CD14-positive monocyte (primary cell): ENCODE measurements around the gene ADD2. TPM values are rescaled to one million over a fixed set of nuclear protein-coding genes. Genes with fewer than 3 reads are reported as not detected.

Experiments
- DNase-seq, 3 donors: peaks; one replicate each; pipeline ENCODE4 v3.0.0-alpha.2; 2011 to 2022
- H2AFZ ChIP-seq: 2 replicates; pipeline ENCODE4 v1.6.0; 2012; ENCODE audit warnings: mild to moderate bottlenecking, low read depth, low read length, inconsistent platforms; ENCODE audit not compliant: insufficient read depth, poor library complexity, severe bottlenecking
- H3K27ac ChIP-seq, 2 donors: 1 replicate in 1 of 2; 2 replicates in 1 of 2; pipeline ENCODE4 v1.5.1; 2012 to 2013; ENCODE audit warnings: low read length in 2 of 2, control low read depth in 1 of 2, inconsistent platforms in 1 of 2, low read depth in 1 of 2, mild to moderate bottlenecking in 1 of 2
- H3K27me3 ChIP-seq, 2 donors: one replicate each; pipeline versions ENCODE4 v1.6.0 to v1.6.1; 2011 to 2013; ENCODE audit warnings: low read length in 2 of 2; ENCODE audit not compliant: control insufficient read depth in 2 of 2, insufficient read depth in 2 of 2
- H3K36me3 ChIP-seq, 2 donors: replicated peaks in 1 of 2; 1 replicate in 1 of 2; 2 replicates in 1 of 2; pipeline versions ENCODE4 v1.5.1 to v1.6.1; 2012 to 2013; ENCODE audit warnings: low read length in 2 of 2, control low read depth in 1 of 2, inconsistent platforms in 1 of 2, mild to moderate bottlenecking in 1 of 2; ENCODE audit not compliant: insufficient read depth in 2 of 2, control insufficient read depth in 1 of 2
- H3K4me1 ChIP-seq, 2 donors: 1 replicate in 1 of 2; 2 replicates in 1 of 2; pipeline versions ENCODE4 v1.5.1 to v1.6.1; 2012 to 2013; ENCODE audit warnings: low read length in 2 of 2, control low read depth in 1 of 2, inconsistent platforms in 1 of 2, mild to moderate bottlenecking in 1 of 2, moderate library complexity in 1 of 2; ENCODE audit not compliant: insufficient read depth in 2 of 2, control insufficient read depth in 1 of 2
- H3K4me2 ChIP-seq: replicated peaks from 2 replicates; pipeline ENCODE3; 2012; ENCODE audit warnings: low read length, moderate library complexity, mild to moderate bottlenecking; ENCODE audit not compliant: poor library complexity, severe bottlenecking; ENCODE audit errors: extremely low read depth
- H3K4me3 ChIP-seq, 3 experiments: fragments of 200-600 bp in 1 of 3; sonication (generic) in 1 of 3; replicated peaks in 1 of 3; 1 replicate in 2 of 3; 2 replicates in 1 of 3; pipeline ENCODE4 v1.5.1; 2011 to 2013; ENCODE audit warnings: low read length in 3 of 3, mild to moderate bottlenecking in 3 of 3, control low read depth in 2 of 3, low read depth in 2 of 3, inconsistent platforms in 1 of 3, moderate library complexity in 1 of 3
- H3K79me2 ChIP-seq: 2 replicates; pipeline ENCODE4 v1.6.0; 2012; ENCODE audit warnings: mild to moderate bottlenecking, control low read depth, inconsistent platforms, low read length, moderate library complexity; ENCODE audit not compliant: insufficient read depth
- H3K9ac ChIP-seq: 2 replicates; pipeline ENCODE4 v1.6.0; 2017; ENCODE audit warnings: low read length, mild to moderate bottlenecking; ENCODE audit not compliant: insufficient read depth, poor library complexity, severe bottlenecking
- H3K9me3 ChIP-seq, 2 donors: replicated peaks in 1 of 2; 1 replicate in 1 of 2; 2 replicates in 1 of 2; pipeline versions ENCODE4 v1.5.1 to v1.6.1; 2012 to 2013; ENCODE audit warnings: low read length in 2 of 2, control low read depth in 1 of 2; ENCODE audit not compliant: control insufficient read depth in 1 of 2, insufficient read depth in 1 of 2
- H4K20me1 ChIP-seq: 2 replicates; pipeline ENCODE4 v1.6.0; 2012; ENCODE audit warnings: mild to moderate bottlenecking, low read length, control low read depth, moderate library complexity; ENCODE audit not compliant: insufficient read depth
- H3K27ac Mint-ChIP-seq, 7 donors: one replicate each; pipeline ENCODE4 v1.8.0; 2020; ENCODE audit warnings: mild to moderate bottlenecking in 7 of 7, mixed read lengths in 7 of 7, moderate library complexity in 6 of 7, inconsistent platforms in 2 of 7
- H3K27me3 Mint-ChIP-seq, 3 donors: one replicate each; pipeline ENCODE4 v1.8.0; 2021 to 2022; ENCODE audit warnings: low read depth in 3 of 3, mild to moderate bottlenecking in 3 of 3, mixed read lengths in 3 of 3, moderate library complexity in 3 of 3, inconsistent platforms in 1 of 3
- H3K36me3 Mint-ChIP-seq, 2 donors: one replicate each; pipeline ENCODE4 v1.8.0; 2020; ENCODE audit warnings: mixed read lengths in 2 of 2, inconsistent platforms in 1 of 2, mild to moderate bottlenecking in 1 of 2
- H3K4me1 Mint-ChIP-seq: one replicate; pipeline ENCODE4 v1.8.0; 2020; ENCODE audit warnings: mild to moderate bottlenecking, mixed read lengths
- H3K4me3 Mint-ChIP-seq, 2 donors: one replicate each; pipeline ENCODE4 v1.8.0; 2020; ENCODE audit warnings: mild to moderate bottlenecking in 2 of 2, mixed read lengths in 2 of 2, moderate library complexity in 1 of 2
- H3K9me3 Mint-ChIP-seq, 7 donors: one replicate each; pipeline ENCODE4 v1.8.0; 2020 to 2022; ENCODE audit warnings: mixed read lengths in 7 of 7, mild to moderate bottlenecking in 6 of 7, moderate library complexity in 6 of 7, inconsistent platforms in 2 of 7
- WGBS: methylation state at CpG from one replicate; pipeline ENCODE4 v1.1.5; 2013; ENCODE audit warnings: missing lambda C conversion rate; ENCODE audit not compliant: insufficient coverage; 5-methylcytosine and 5-hydroxymethylcytosine counted together
- intact Hi-C, 2 donors: fragments of 100-400 bp; cut with micrococcal nuclease; formaldehyde crosslinking; loops; one replicate each; pipeline versions ENCODE4 v1.15.0 to v1.15.1; 2023
- polyA plus RNA-seq, 3 donors: library from polyadenylated mRNA; depleted of rRNA in 1 of 3; unstranded in 2 of 3; stranded (reverse) in 1 of 3; fragments of 300-500 nt in 2 of 3; fragments of >200 nt in 1 of 3; fragmentation: Illumina TruSeq in 2 of 3; gene quantifications; 1 replicate in 2 of 3; 2 replicates in 1 of 3; pipeline ENCODE4 v1.2.3, GENCODE V29; 2012 to 2021
- TF ChIP-seq, protein P1 (sequence below): fragments of 200-600 bp; IDR thresholded peaks from one replicate; pipeline ENCODE4 v1.8.0; 2022; ENCODE audit warnings: antibody characterized with exemption, mild to moderate bottlenecking

Gene ADD2
- polyA plus RNA-seq, 3 donors = 0.18 to 0.56 (median 0.26) TPM

DNA sequence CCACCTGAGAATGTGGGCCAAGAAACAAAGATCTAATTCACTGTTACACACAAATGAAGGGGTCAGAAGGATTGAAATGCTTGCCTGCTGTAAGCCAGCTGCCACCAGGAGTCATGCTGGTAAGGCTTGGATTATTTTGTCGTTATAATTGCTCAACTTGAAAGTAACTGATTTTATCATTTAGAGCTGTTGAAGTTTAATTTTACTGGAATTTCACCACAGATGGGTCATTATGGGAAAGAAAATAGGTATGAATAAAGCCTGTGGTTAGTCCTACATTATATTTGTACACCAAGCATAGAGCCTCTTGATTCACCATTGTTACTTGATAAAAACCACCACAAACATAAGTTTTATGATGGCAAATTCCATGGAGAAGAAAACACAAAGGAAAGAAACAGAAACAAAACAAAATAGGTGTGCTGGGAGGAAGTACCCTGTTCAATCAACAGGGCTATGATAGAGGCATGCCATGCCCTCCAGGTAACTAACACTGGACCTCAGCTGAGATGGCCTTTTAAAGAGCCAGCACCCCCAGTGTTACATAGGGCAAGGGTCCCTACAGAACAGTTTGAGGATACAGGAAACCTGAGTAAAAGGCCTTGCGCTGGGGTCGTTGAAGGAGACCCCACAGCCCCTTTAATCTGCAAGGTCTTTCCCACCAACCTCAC is 49.4 kb upstream of the ADD2 start:
- Histone ChIP-seq H3K27me3 (no peaks in the 10 kb centered on the region), H3K4me2 (no peak overlapping the region), H3K79me2 (no peaks in the 10 kb centered on the region), H3K4me1 (peaks cover 0 to 6% of the 10 kb centered on the region in 2 donors), H2AFZ (no peak overlapping the region), H3K4me3 (no peak overlapping the region), H4K20me1 (no peaks in the 10 kb centered on the region), H3K9ac (no peak overlapping the region), H3K27ac (no peak overlapping the region), H3K36me3 (no peaks in the 10 kb centered on the region), H3K9me3 (no peaks in the 10 kb centered on the region)
- intact Hi-C loops = no loop called here
- H3K27me3 Mint-ChIP-seq = peaks cover 9 to 32% (median 18%) of the 10 kb centered on the region in 3 donors
- no peak overlapping the region for H3K27ac Mint-ChIP-seq
- no peaks in the 10 kb centered on the region for H3K36me3 Mint-ChIP-seq
- no peaks in the 10 kb centered on the region for H3K4me1 Mint-ChIP-seq
- WGBS = 93% methylated on average over 3 of the region's 3 CpGs
- TF ChIP-seq, protein P1, sequence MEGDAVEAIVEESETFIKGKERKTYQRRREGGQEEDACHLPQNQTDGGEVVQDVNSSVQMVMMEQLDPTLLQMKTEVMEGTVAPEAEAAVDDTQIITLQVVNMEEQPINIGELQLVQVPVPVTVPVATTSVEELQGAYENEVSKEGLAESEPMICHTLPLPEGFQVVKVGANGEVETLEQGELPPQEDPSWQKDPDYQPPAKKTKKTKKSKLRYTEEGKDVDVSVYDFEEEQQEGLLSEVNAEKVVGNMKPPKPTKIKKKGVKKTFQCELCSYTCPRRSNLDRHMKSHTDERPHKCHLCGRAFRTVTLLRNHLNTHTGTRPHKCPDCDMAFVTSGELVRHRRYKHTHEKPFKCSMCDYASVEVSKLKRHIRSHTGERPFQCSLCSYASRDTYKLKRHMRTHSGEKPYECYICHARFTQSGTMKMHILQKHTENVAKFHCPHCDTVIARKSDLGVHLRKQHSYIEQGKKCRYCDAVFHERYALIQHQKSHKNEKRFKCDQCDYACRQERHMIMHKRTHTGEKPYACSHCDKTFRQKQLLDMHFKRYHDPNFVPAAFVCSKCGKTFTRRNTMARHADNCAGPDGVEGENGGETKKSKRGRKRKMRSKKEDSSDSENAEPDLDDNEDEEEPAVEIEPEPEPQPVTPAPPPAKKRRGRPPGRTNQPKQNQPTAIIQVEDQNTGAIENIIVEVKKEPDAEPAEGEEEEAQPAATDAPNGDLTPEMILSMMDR = no peak
- H3K4me3 Mint-ChIP-seq = no peak overlapping the region
- no peak for DNase-seq
- peaks cover 0 to 2% (median 0%) of the 10 kb centered on the region in 7 donors for H3K9me3 Mint-ChIP-seq

DNA sequence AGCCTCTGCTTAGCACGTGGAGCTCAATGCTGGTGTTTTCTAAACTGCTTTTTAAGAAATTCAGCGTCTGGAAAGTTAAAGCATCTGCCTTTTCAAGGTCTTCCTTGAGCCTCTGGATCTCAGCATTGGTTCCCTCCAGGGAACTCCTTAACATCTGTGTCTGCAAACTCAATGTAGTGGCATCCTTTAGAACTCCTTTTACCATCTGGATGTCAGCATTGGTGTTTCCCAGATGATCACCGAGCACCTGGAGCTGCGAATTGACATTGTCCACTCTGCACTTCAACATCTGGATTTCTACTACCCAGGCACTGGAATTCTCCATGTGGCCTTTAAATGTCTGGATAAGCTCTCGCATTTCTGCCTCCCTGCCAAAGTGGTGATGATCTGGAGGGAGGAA is 48.7 kb upstream of the ADD2 start:
- no peak overlapping the region for H3K27ac Mint-ChIP-seq
- Histone ChIP-seq H2AFZ (no peak overlapping the region), H3K79me2 (no peaks in the 10 kb centered on the region), H3K4me3 (no peak overlapping the region), H4K20me1 (no peaks in the 10 kb centered on the region), H3K27me3 (no peaks in the 10 kb centered on the region), H3K27ac (no peak overlapping the region), H3K4me1 (peaks cover 0 to 4% of the 10 kb centered on the region in 2 donors), H3K36me3 (no peaks in the 10 kb centered on the region), H3K9ac (no peak overlapping the region), H3K9me3 (no peaks in the 10 kb centered on the region), H3K4me2 (no peak overlapping the region)
- H3K4me1 Mint-ChIP-seq = no peaks in the 10 kb centered on the region
- 100% methylated on average over 2 of the region's 5 CpGs for WGBS
- H3K27me3 Mint-ChIP-seq = peaks cover 9 to 32% (median 20%) of the 10 kb centered on the region in 3 donors
- intact Hi-C loops = no loop called here
- H3K36me3 Mint-ChIP-seq = no peaks in the 10 kb centered on the region
- no peak overlapping the region for H3K4me3 Mint-ChIP-seq
- TF ChIP-seq, protein P1 = no peak
- peaks cover 0 to 2% (median 0%) of the 10 kb centered on the region in 7 donors for H3K9me3 Mint-ChIP-seq
- no peak for DNase-seq
